ENCODE data around the gene MAP4K4. TPM values are rescaled to one million over a fixed set of nuclear protein-coding genes. Genes with fewer than 3 reads are reported as not detected.

Gene MAP4K4
- polyA plus RNA-seq, 1 donor (not counting 4 experiments of a cell fraction or from before 2014, with no cell fraction given), result 84.1 TPM

DNA sequence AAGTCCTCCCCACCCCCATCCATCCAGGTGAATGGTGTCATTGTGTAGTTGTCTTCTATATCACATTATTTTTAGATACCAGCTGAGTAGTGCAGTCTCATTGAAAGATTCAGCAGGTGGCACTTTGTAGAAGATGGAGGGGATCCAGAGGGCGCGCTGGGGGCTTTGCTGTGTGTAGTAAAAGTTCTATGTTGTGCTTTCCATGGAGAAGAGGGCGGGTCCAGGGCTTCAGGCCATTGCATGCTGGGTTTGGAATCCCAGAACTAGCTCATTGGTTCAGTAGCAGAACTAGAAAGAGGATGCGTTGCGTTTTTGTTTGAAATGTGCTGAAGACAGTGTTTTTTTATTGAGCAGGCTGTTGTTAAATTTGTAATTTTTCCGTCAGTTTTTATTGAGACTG is 120.0 kb downstream of the MAP4K4 start:
- peaks cover 50% of the 10 kb centered on the region for H3K4me1 ChIP-seq (ENCODE audit: control insufficient read depth, extremely low read depth, insufficient read depth, low read length)
- dilution Hi-C loops (cut with MboI; ENCODE audit: extremely low pct_ligation_motif_present, low sequenced_read_pairs), result no loop called here

DNA sequence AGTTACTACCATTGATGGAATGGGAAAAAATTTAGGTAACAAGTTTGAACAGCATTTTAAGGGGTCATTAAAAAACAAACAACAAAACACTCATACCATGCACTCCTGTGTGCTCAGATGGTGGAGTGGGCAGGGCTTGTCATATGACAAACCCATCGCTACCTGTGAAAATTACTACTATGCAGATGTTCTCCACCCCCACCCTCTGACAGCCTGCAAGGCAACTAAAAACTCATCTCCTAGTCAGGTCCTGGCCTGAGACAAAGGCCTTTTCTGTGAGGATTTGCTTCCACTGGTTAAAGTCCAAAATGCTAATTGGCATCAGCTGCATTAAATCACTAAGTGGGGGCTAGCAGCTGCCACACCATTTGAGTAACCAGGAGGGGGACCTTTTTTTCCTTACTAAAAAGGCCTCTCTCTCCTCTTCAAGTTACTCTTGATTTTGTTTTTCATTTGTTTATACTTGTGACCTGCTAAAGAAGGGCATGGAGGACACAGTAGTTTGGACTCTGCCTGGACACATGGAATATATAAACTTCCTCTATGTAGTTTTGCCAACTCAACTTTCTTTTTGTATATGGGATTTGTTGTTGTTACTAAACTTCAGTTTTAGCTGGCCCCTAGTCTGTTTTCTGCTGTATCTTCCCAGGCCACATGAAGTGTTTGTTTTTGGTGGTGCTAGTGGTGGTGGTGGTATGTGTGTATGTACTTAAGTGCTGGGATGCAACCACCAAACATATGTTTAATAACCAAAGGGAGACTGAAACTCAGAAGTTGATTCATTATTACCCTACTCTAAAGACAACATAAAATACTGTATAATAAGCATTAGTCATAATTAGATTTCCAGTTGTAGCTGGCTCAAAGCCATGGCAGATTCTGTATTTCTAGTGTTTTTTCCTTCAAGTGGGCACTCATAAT is 121.3 kb downstream of the MAP4K4 start:
- dilution Hi-C loops (cut with MboI; ENCODE audit: extremely low pct_ligation_motif_present, low sequenced_read_pairs), result no loop called here
- TF ChIP-seq, protein P1, sequence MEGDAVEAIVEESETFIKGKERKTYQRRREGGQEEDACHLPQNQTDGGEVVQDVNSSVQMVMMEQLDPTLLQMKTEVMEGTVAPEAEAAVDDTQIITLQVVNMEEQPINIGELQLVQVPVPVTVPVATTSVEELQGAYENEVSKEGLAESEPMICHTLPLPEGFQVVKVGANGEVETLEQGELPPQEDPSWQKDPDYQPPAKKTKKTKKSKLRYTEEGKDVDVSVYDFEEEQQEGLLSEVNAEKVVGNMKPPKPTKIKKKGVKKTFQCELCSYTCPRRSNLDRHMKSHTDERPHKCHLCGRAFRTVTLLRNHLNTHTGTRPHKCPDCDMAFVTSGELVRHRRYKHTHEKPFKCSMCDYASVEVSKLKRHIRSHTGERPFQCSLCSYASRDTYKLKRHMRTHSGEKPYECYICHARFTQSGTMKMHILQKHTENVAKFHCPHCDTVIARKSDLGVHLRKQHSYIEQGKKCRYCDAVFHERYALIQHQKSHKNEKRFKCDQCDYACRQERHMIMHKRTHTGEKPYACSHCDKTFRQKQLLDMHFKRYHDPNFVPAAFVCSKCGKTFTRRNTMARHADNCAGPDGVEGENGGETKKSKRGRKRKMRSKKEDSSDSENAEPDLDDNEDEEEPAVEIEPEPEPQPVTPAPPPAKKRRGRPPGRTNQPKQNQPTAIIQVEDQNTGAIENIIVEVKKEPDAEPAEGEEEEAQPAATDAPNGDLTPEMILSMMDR (optimal IDR thresholded peaks at IDR 0.05 in 1 of 3, IDR thresholded peaks at IDR 0.05 in 1 of 3, conservative IDR thresholded peaks at IDR 0.05 in 1 of 3; ENCODE audit: extremely low read depth in 1 of 3, insufficient read depth in 2 of 3, low read length in 3 of 3), result no peak
- TF ChIP-seq EZH2 (IDR thresholded peaks at IDR 0.05; ENCODE audit: low read length), result no peak
- Histone ChIP-seq H3K4me1 (ENCODE audit: control insufficient read depth, extremely low read depth, insufficient read depth, low read length) (peaks cover 58% of the 10 kb centered on the region), H3K9ac (ENCODE audit: control insufficient read depth, extremely low read depth, insufficient read depth, low read length) (peak overlapping the region; percentile 59), H3K79me2 (ENCODE audit: control insufficient read depth, insufficient read depth, low read length) (peaks cover 86% of the 10 kb centered on the region), H3K27ac (ENCODE audit: control insufficient read depth, insufficient read depth, low read length) (peak overlapping the region; percentile 91), H3K4me2 (ENCODE audit: control insufficient read depth, extremely low read depth, insufficient read depth, low read depth, low read length) (peak overlapping the region; percentile 30), H3K27me3 (ENCODE audit: control insufficient read depth, extremely low read depth, insufficient read depth, low read length) (no peaks in the 10 kb centered on the region), H3K36me3 (ENCODE audit: control insufficient read depth in 2 of 2, extremely low read depth in 1 of 2, insufficient read depth in 2 of 2, low read length in 2 of 2) (peaks cover 0 to 2% of the 10 kb centered on the region in 2 experiments), H2AFZ (ENCODE audit: control insufficient read depth, low read length) (no peak overlapping the region), H3K9me3 (ENCODE audit: control insufficient read depth, low read depth, low read length) (no peaks in the 10 kb centered on the region), H3K4me3 (ENCODE audit: control insufficient read depth in 2 of 3, extremely low read depth in 1 of 3, insufficient read depth in 2 of 3, low read depth in 1 of 3, low read length in 3 of 3) (no peak overlapping the region), H3K9me1 (ENCODE audit: control insufficient read depth, extremely low read depth, insufficient read depth, low read length) (no peaks in the 10 kb centered on the region), H4K20me1 (ENCODE audit: control insufficient read depth, extremely low read depth, insufficient read depth, low read length) (peaks cover 2% of the 10 kb centered on the region)
- no peak for DNase-seq (ENCODE audit: low read depth, low spot score)
- FAIRE-seq, result peak; percentile 93

More for the DNA sequence above, 120.0 kb downstream of the MAP4K4 start:
- Histone ChIP-seq H3K36me3 (ENCODE audit: control insufficient read depth in 2 of 2, extremely low read depth in 1 of 2, insufficient read depth in 2 of 2, low read length in 2 of 2) (peaks cover 0 to 2% of the 10 kb centered on the region in 2 experiments), H3K79me2 (ENCODE audit: control insufficient read depth, insufficient read depth, low read length) (peaks cover 85% of the 10 kb centered on the region), H3K9me3 (ENCODE audit: control insufficient read depth, low read depth, low read length) (no peaks in the 10 kb centered on the region), H3K9ac (ENCODE audit: control insufficient read depth, extremely low read depth, insufficient read depth, low read length) (no peak overlapping the region), H3K9me1 (ENCODE audit: control insufficient read depth, extremely low read depth, insufficient read depth, low read length) (no peaks in the 10 kb centered on the region), H3K27ac (ENCODE audit: control insufficient read depth, insufficient read depth, low read length) (no peak overlapping the region), H3K4me3 (ENCODE audit: control insufficient read depth in 2 of 3, extremely low read depth in 1 of 3, insufficient read depth in 2 of 3, low read depth in 1 of 3, low read length in 3 of 3) (no peak overlapping the region), H3K4me2 (ENCODE audit: control insufficient read depth, extremely low read depth, insufficient read depth, low read depth, low read length) (no peak overlapping the region), H2AFZ (ENCODE audit: control insufficient read depth, low read length) (no peak overlapping the region), H4K20me1 (ENCODE audit: control insufficient read depth, extremely low read depth, insufficient read depth, low read length) (peaks cover 2% of the 10 kb centered on the region), H3K27me3 (ENCODE audit: control insufficient read depth, extremely low read depth, insufficient read depth, low read length) (no peaks in the 10 kb centered on the region)
- no peak for FAIRE-seq
- TF ChIP-seq, protein P1 (optimal IDR thresholded peaks at IDR 0.05 in 1 of 3, IDR thresholded peaks at IDR 0.05 in 1 of 3, conservative IDR thresholded peaks at IDR 0.05 in 1 of 3; ENCODE audit: extremely low read depth in 1 of 3, insufficient read depth in 2 of 3, low read length in 3 of 3), result no peak
- TF ChIP-seq EZH2 (IDR thresholded peaks at IDR 0.05; ENCODE audit: low read length), result no peak
- DNase-seq (ENCODE audit: low read depth, low spot score), result no peak
